GOT3 (cell line): ENCODE data around the gene ASB13.

ENCODE experiments used
- DNase-seq: peaks from one replicate; lab custom pipeline; 2025; ENCODE audit warnings: mixed read lengths; lab: John Stamatoyannopoulos, UW

Gene ASB13

DNA sequence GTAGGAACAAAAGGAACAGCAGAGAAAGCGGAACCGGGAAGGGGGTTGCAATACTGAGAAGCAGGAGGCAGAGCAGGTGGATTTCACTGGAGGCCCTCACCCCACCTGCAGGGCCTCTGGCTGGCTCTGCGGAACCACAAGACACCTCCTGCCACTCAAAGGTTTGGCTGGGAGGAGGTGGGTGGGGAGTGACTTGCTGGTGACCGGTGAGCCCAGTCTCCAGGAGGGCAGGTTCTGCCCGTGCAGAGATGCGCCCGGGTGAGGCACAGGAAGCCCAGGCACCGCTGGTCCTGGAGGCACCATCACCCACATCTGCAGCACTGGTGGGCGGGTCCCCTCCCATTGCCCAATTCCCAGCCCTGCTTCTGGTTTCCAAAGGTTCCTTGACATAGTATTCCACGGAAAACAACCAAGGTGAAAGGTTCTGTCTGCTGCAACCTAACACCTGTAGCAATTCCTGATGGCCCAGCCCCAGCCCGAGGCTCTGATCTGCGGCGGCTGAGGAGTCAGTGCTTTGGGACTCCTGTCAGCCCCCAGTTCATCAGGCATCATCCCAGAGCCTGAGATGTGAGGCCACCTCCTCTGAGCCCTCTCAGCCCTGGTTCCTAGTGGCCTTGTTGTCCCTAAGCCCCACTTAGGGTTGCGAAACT, 77.3 kb downstream of the ASB13 start:
- DNase-seq: no peak
